ENCODE data around the gene SLC35F3. TPM values are rescaled to one million over a fixed set of nuclear protein-coding genes. Genes with fewer than 3 reads are reported as not detected.

The SLC35F3 gene
- total and polyA plus RNA-seq, 2 experiments from 2014 or later: 1.0 to 3.2 TPM

DNA sequence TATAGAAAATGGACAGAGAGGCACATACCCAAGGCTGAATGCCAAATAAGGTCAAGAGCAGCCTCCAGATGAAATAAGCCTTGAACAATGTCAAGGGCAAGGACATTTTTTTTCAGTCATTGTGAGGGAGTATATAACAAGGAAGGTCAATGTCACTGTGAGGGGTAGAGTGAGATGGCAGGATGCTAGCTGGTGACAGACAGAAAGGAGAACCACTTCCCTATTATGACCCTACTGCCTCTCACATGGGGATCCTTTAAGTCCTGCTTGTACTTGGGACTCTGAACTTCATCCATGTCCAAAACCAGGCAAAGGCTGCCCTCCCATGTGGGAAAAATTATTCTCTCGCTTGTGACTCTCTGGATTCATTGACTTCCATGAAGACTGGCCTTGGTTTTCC, 349.3 kb downstream of the SLC35F3 start (continued):
- no peak for TF ChIP-seq ZNF462 (CRISPR knock-in tag; IDR thresholded peaks at IDR 0.05)

DNA sequence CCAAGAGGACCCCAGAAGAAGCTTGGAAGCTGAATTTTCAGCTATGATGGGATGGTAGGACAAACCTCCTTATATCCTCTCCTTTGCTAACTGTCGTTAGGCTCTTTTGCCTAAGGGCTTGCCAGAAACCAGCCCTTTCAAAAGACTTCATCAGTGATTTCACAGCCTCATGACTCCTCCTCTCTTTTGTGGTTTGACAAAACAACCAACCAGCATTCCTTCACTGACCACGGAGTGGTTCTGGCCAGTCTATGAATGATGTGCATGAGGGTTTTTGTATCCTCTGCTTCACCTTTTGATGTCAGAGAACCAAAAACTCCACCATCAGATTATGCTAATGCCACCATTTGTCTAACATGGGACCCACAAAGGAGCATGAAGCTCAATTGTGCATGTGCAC, 351.9 kb downstream of the SLC35F3 start:
- no peak overlapping the region for H3K27ac Mint-ChIP-seq
- no peaks in the 10 kb centered on the region for H3K36me3 Mint-ChIP-seq (ENCODE audit: low read depth)
- peaks cover 6% of the 10 kb centered on the region; the same call in 1 of the 2 replicates for H3K4me1 ChIP-seq (ENCODE audit: insufficient read depth)

More for the DNA sequence above, 351.9 kb downstream of the SLC35F3 start:
- ATAC-seq (no peak; the same call in 2 of the 3 replicates), DNase-seq (ENCODE audit: low spot score) (peak; percentile 11)
- H3K27me3 Mint-ChIP-seq (ENCODE audit: insufficient read depth, low read depth, poor library complexity): peaks cover 3% of the 10 kb centered on the region
- H3K9me3 Mint-ChIP-seq: no peaks in the 10 kb centered on the region
- H3K27ac ChIP-seq (ENCODE audit: low read depth): no peak overlapping the region
- H3K4me1 Mint-ChIP-seq: peaks cover 12% of the 10 kb centered on the region
- H4K20me1 ChIP-seq (replicated peaks; ENCODE audit: insufficient read depth): no peaks in the 10 kb centered on the region
- no peaks in the 10 kb centered on the region for H3K36me3 ChIP-seq (ENCODE audit: insufficient read depth)
- no peak overlapping the region for H3K4me2 ChIP-seq
- no peaks in the 10 kb centered on the region for H3F3A ChIP-seq (replicated peaks; ENCODE audit: low read depth)
- H3K4me3 Mint-ChIP-seq: no peak overlapping the region
- no peaks in the 10 kb centered on the region for H3K79me2 ChIP-seq (replicated peaks; ENCODE audit: insufficient read depth)
- TF ChIP-seq ZNF462 (CRISPR knock-in tag; IDR thresholded peaks at IDR 0.05) (no peak), STAT1 (IDR thresholded peaks at IDR 0.05; ENCODE audit: unreplicated experiment) (no peak), POLR2AphosphoS5 (IDR thresholded peaks at IDR 0.05; ENCODE audit: low read depth) (no peak), JUNB (IDR thresholded peaks at IDR 0.05; ENCODE audit: unreplicated experiment) (no peak), ZNF331 (CRISPR knock-in tag; IDR thresholded peaks at IDR 0.05; ENCODE audit: low read depth) (no peak), CREB1 (CRISPR knock-in tag; IDR thresholded peaks at IDR 0.05; ENCODE audit: low read depth) (no peak), NANOG (IDR thresholded peaks at IDR 0.05; ENCODE audit: borderline replicate concordance) (no peak), CTCF (conservative IDR thresholded peaks at IDR 0.05; ENCODE audit: low read depth in 2 of 2) (no peak), ZNF114 (CRISPR knock-in tag; IDR thresholded peaks at IDR 0.05) (no peak)
- no peak overlapping the region for H2AFZ ChIP-seq
- H3K9me2 ChIP-seq (ENCODE audit: insufficient read depth): peaks cover 4% of the 10 kb centered on the region; the same call in 1 of the 2 replicates
- no peak overlapping the region for H3K4me3 ChIP-seq
- H3K27me3 ChIP-seq (ENCODE audit: insufficient read depth): no peaks in the 10 kb centered on the region
